CD4-positive, alpha-beta T cell (primary cell): Measurements from ENCODE around the gene THSD7A. TPM values are rescaled to one million over a fixed set of nuclear protein-coding genes. Genes with fewer than 3 reads are reported as not detected.

Source experiments
- ATAC-seq: fragments of 200-7000 bp; cut with Tn5 transposase; one replicate; pipeline ENCODE4 v1.10.0; 2022; ENCODE audit warnings: mild to moderate bottlenecking; ENCODE audit not compliant: poor library complexity
- CTCF ChIA-PET: fragments of 350-600 bp; sonication (Branson Sonifier 250); formaldehyde crosslinking; loops from one replicate; lab custom pipeline; 2021; ENCODE audit warnings: antibody characterized with exemption, inconsistent platforms; lab: Charles Lee
- POLR2A ChIA-PET: fragments of 350-600 bp; sonication (Branson Sonifier 250); formaldehyde crosslinking; loops from one replicate; lab custom pipeline; 2021; ENCODE audit warnings: antibody characterized with exemption, inconsistent platforms; lab: Charles Lee
- DNase-seq, 14 experiments: peaks; one replicate each; pipeline ENCODE4 v3.0.0-alpha.2; 2013 to 2020; ENCODE audit warnings: mixed read lengths in 2 of 14
- H3K27ac ChIP-seq, 2 donors: one replicate each; pipeline versions ENCODE4 v1.5.1 to v1.7.0; 2013; ENCODE audit warnings: low read length in 2 of 2, low read depth in 1 of 2, mild to moderate bottlenecking in 1 of 2
- H3K27me3 ChIP-seq, 2 experiments: 1 replicate in 1 of 2; 2 replicates in 1 of 2; pipeline versions ENCODE4 v1.6.1 to v1.7.0; 2013; ENCODE audit warnings: low read length in 2 of 2, control low read depth in 1 of 2, mild to moderate bottlenecking in 1 of 2, moderate library complexity in 1 of 2; ENCODE audit not compliant: insufficient read depth in 2 of 2, control insufficient read depth in 1 of 2
- H3K36me3 ChIP-seq: one replicate; pipeline ENCODE4 v1.6.1; 2013; ENCODE audit warnings: low read length, control low read depth; ENCODE audit not compliant: insufficient read depth
- H3K4me1 ChIP-seq: one replicate; pipeline ENCODE4 v1.6.1; 2013; ENCODE audit warnings: low read length, control low read depth; ENCODE audit not compliant: insufficient read depth
- H3K4me3 ChIP-seq: one replicate; pipeline ENCODE4 v1.5.1; 2013; ENCODE audit warnings: mild to moderate bottlenecking, low read length, moderate library complexity
- H3K9me3 ChIP-seq, 2 experiments: 1 replicate in 1 of 2; 2 replicates in 1 of 2; pipeline versions ENCODE4 v1.6.1 to v1.7.0; 2013; ENCODE audit warnings: low read length in 2 of 2, mild to moderate bottlenecking in 2 of 2, control low read depth in 1 of 2, moderate library complexity in 1 of 2; ENCODE audit not compliant: control insufficient read depth in 1 of 2, insufficient read depth in 1 of 2
- H3K27ac Mint-ChIP-seq: one replicate; pipeline ENCODE4 v1.8.0; 2020; ENCODE audit warnings: mixed read lengths
- H3K27me3 Mint-ChIP-seq: one replicate; pipeline ENCODE4 v1.8.0; 2021; ENCODE audit warnings: mixed read lengths
- H3K36me3 Mint-ChIP-seq: one replicate; pipeline ENCODE4 v1.8.0; 2021; ENCODE audit warnings: low read depth, mixed read lengths
- H3K4me1 Mint-ChIP-seq: one replicate; pipeline ENCODE4 v1.8.0; 2021; ENCODE audit warnings: low read depth, mixed read lengths
- H3K4me3 Mint-ChIP-seq: one replicate; pipeline ENCODE4 v1.8.0; 2020; ENCODE audit warnings: mild to moderate bottlenecking, mixed read lengths
- H3K9me3 Mint-ChIP-seq: one replicate; pipeline ENCODE4 v1.8.0; 2020; ENCODE audit warnings: mixed read lengths
- intact Hi-C, 2 experiments: fragments of 100-400 bp; cut with DNase I in 1 of 2; cut with micrococcal nuclease in 1 of 2; formaldehyde crosslinking; loops; one replicate each; pipeline versions ENCODE4 v1.15.1 to v1.9.0; 2023 to 2025; cut with DNase I, micrococcal nuclease
- total RNA-seq, 174 experiments: library from RNA in 2 of 174; stranded (reverse) in 2 of 174; gene quantifications; one replicate each; pipeline ENCODE4 v1.2.3 and lab custom pipeline; 2021 to 2026
- TF ChIP-seq, protein P1 (sequence below): fragments of 200-600 bp; IDR thresholded peaks from one replicate; pipeline ENCODE4 v1.8.0; 2022; ENCODE audit warnings: antibody characterized with exemption, mild to moderate bottlenecking

Gene THSD7A
- total RNA-seq, 2 experiments from 2014 or later = not detected

- Mint-ChIP-seq H3K4me1 (no peaks in the 10 kb centered on the region), H3K4me3 (no peak overlapping the region), H3K27me3 (no peaks in the 10 kb centered on the region), H3K9me3 (no peaks in the 10 kb centered on the region), H3K36me3 (no peaks in the 10 kb centered on the region), H3K27ac (no peak overlapping the region)
- Histone ChIP-seq H3K36me3 (no peaks in the 10 kb centered on the region), H3K27ac (no peak overlapping the region), H3K9me3 (peaks cover 0 to 3% of the 10 kb centered on the region in 2 experiments), H3K4me1 (no peaks in the 10 kb centered on the region), H3K4me3 (no peak overlapping the region), H3K27me3 (no peaks in the 10 kb centered on the region)
- ATAC-seq (no peak), DNase-seq (no peak)
- POLR2A ChIA-PET = no interaction called here
- TF ChIP-seq, protein P1, sequence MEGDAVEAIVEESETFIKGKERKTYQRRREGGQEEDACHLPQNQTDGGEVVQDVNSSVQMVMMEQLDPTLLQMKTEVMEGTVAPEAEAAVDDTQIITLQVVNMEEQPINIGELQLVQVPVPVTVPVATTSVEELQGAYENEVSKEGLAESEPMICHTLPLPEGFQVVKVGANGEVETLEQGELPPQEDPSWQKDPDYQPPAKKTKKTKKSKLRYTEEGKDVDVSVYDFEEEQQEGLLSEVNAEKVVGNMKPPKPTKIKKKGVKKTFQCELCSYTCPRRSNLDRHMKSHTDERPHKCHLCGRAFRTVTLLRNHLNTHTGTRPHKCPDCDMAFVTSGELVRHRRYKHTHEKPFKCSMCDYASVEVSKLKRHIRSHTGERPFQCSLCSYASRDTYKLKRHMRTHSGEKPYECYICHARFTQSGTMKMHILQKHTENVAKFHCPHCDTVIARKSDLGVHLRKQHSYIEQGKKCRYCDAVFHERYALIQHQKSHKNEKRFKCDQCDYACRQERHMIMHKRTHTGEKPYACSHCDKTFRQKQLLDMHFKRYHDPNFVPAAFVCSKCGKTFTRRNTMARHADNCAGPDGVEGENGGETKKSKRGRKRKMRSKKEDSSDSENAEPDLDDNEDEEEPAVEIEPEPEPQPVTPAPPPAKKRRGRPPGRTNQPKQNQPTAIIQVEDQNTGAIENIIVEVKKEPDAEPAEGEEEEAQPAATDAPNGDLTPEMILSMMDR = no peak
- CTCF ChIA-PET = no interaction called here
- intact Hi-C loops = no loop called here
Measured at GRCh38 chr7:11450281-11450680, 381.7 kb downstream of the THSD7A start.

- Mint-ChIP-seq H3K27me3 (no peaks in the 10 kb centered on the region), H3K36me3 (no peaks in the 10 kb centered on the region), H3K4me3 (no peak overlapping the region), H3K9me3 (no peaks in the 10 kb centered on the region), H3K4me1 (no peaks in the 10 kb centered on the region), H3K27ac (no peak overlapping the region)
- ChIA-PET CTCF (no interaction called here), POLR2A (no interaction called here)
- Histone ChIP-seq H3K4me1 (no peaks in the 10 kb centered on the region), H3K9me3 (peaks cover 0 to 3% of the 10 kb centered on the region in 2 experiments), H3K27ac (no peak overlapping the region), H3K4me3 (no peak overlapping the region), H3K36me3 (no peaks in the 10 kb centered on the region), H3K27me3 (no peaks in the 10 kb centered on the region)
- DNase-seq = no peak
- ATAC-seq = no peak
- TF ChIP-seq, protein P1 = no peak
- intact Hi-C loops = no loop called here
Measured at GRCh38 chr7:11449316-11449715, 382.7 kb downstream of the THSD7A start.

- H3K27ac Mint-ChIP-seq = no peak overlapping the region
- H3K4me3 Mint-ChIP-seq = no peak overlapping the region
- peaks cover 0 to 3% of the 10 kb centered on the region in 2 experiments for H3K9me3 ChIP-seq
- TF ChIP-seq, protein P1 = no peak
- no peak for DNase-seq
- intact Hi-C loops = no loop called here
- no peak overlapping the region for H3K27ac ChIP-seq
- no peaks in the 10 kb centered on the region for H3K9me3 Mint-ChIP-seq
- H3K4me1 Mint-ChIP-seq = no peaks in the 10 kb centered on the region
- no peaks in the 10 kb centered on the region for H3K36me3 Mint-ChIP-seq
- H3K4me1 ChIP-seq = no peaks in the 10 kb centered on the region
- CTCF ChIA-PET = no interaction called here
- ATAC-seq = no peak
- H3K27me3 Mint-ChIP-seq = no peaks in the 10 kb centered on the region
- H3K4me3 ChIP-seq = no peak overlapping the region
- no peaks in the 10 kb centered on the region for H3K36me3 ChIP-seq
- H3K27me3 ChIP-seq = no peaks in the 10 kb centered on the region
- POLR2A ChIA-PET = no interaction called here
Measured at GRCh38 chr7:11448323-11448722, 383.7 kb downstream of the THSD7A start.
